ENCODE measurements around the gene CEACAM21. TPM values are rescaled to one million over a fixed set of nuclear protein-coding genes. Genes with fewer than 3 reads are reported as not detected.

CEACAM21 gene
- total RNA-seq, 1 donor from 2014 or later, result not detected

GRCh38 chr19:41607668-41608067, 31.7 kb downstream of the CEACAM21 start:
- TF ChIP-seq EZH2 (IDR thresholded peaks at IDR 0.05), result no peak
- TF ChIP-seq CTCF (IDR thresholded peaks at IDR 0.05), result no peak
- TF ChIP-seq EZH2phosphoT487 (IDR thresholded peaks at IDR 0.05), result no peak
- Mint-ChIP-seq H3K9me3 (no peaks in the 10 kb centered on the region), H3K4me3 (no peak overlapping the region), H3K27ac (no peak overlapping the region), H3K4me1 (no peaks in the 10 kb centered on the region), H3K27me3 (ENCODE audit: insufficient read depth, low read depth) (peaks cover 6% of the 10 kb centered on the region), H3K36me3 (no peaks in the 10 kb centered on the region)
- Histone ChIP-seq H3K4me3 (no peak overlapping the region), H3K4me1 (no peaks in the 10 kb centered on the region), H3K4me2 (no peak overlapping the region), H3K9me3 (ENCODE audit: low read depth) (peaks cover 12% of the 10 kb centered on the region), H4K20me1 (ENCODE audit: low read depth) (no peaks in the 10 kb centered on the region), H3K27me3 (no peaks in the 10 kb centered on the region), H3F3A (ENCODE audit: low read depth) (no peaks in the 10 kb centered on the region), H3K27ac (no peak overlapping the region), H3K79me2 (ENCODE audit: low read depth) (no peaks in the 10 kb centered on the region), H3K9ac (no peak overlapping the region), H2AFZ (replicated peaks) (no peak overlapping the region), H3K36me3 (no peaks in the 10 kb centered on the region)
- DNase-seq (ENCODE audit: low spot score), result no peak

- Histone ChIP-seq H3F3A (ENCODE audit: low read depth) (no peaks in the 10 kb centered on the region), H3K27me3 (no peaks in the 10 kb centered on the region), H3K4me3 (no peak overlapping the region), H4K20me1 (ENCODE audit: low read depth) (no peaks in the 10 kb centered on the region), H3K9me3 (ENCODE audit: low read depth) (peaks cover 12% of the 10 kb centered on the region), H3K9ac (no peak overlapping the region), H3K79me2 (ENCODE audit: low read depth) (no peaks in the 10 kb centered on the region), H3K36me3 (no peaks in the 10 kb centered on the region), H3K27ac (no peak overlapping the region), H3K4me1 (no peaks in the 10 kb centered on the region), H3K4me2 (no peak overlapping the region), H2AFZ (replicated peaks) (no peak overlapping the region)
- peaks cover 4% of the 10 kb centered on the region for H3K9me3 Mint-ChIP-seq
- no peak for TF ChIP-seq CTCF (IDR thresholded peaks at IDR 0.05)
- TF ChIP-seq EZH2 (IDR thresholded peaks at IDR 0.05), result no peak
- no peak for TF ChIP-seq EZH2phosphoT487 (IDR thresholded peaks at IDR 0.05)
- H3K36me3 Mint-ChIP-seq, result no peaks in the 10 kb centered on the region
- no peak overlapping the region for H3K27ac Mint-ChIP-seq
- no peaks in the 10 kb centered on the region for H3K4me1 Mint-ChIP-seq
- no peaks in the 10 kb centered on the region for H3K27me3 Mint-ChIP-seq (ENCODE audit: insufficient read depth, low read depth)
- DNase-seq (ENCODE audit: low spot score), result no peak
- no peak overlapping the region for H3K4me3 Mint-ChIP-seq
Observed at GRCh38 chr19:41610789-41611188, 34.8 kb downstream of the CEACAM21 start.

- H3K9ac ChIP-seq, result no peak overlapping the region
- H3K9me3 Mint-ChIP-seq, result peaks cover 8% of the 10 kb centered on the region
- no peaks in the 10 kb centered on the region for H3K79me2 ChIP-seq (ENCODE audit: low read depth)
- H3K36me3 Mint-ChIP-seq, result no peaks in the 10 kb centered on the region
- no peak overlapping the region for H3K27ac ChIP-seq
- no peak overlapping the region for H3K27ac Mint-ChIP-seq
- no peak overlapping the region for H3K4me3 ChIP-seq
- no peak overlapping the region for H3K4me3 Mint-ChIP-seq
- no peak overlapping the region for H2AFZ ChIP-seq (replicated peaks)
- TF ChIP-seq CTCF (IDR thresholded peaks at IDR 0.05), result no peak
- TF ChIP-seq EZH2 (IDR thresholded peaks at IDR 0.05), result no peak
- no peak for TF ChIP-seq EZH2phosphoT487 (IDR thresholded peaks at IDR 0.05)
- no peaks in the 10 kb centered on the region for H3K4me1 ChIP-seq
- no peaks in the 10 kb centered on the region for H4K20me1 ChIP-seq (ENCODE audit: low read depth)
- H3K4me1 Mint-ChIP-seq, result no peaks in the 10 kb centered on the region
- peaks cover 8% of the 10 kb centered on the region for H3K27me3 Mint-ChIP-seq (ENCODE audit: insufficient read depth, low read depth)
- no peak for DNase-seq (ENCODE audit: low spot score)
- no peaks in the 10 kb centered on the region for H3K36me3 ChIP-seq
- no peaks in the 10 kb centered on the region for H3F3A ChIP-seq (ENCODE audit: low read depth)
- H3K4me2 ChIP-seq, result no peak overlapping the region
- H3K9me3 ChIP-seq (ENCODE audit: low read depth), result peaks cover 9% of the 10 kb centered on the region
- H3K27me3 ChIP-seq, result no peaks in the 10 kb centered on the region
Observed at GRCh38 chr19:41612483-41612882, 36.5 kb downstream of the CEACAM21 start.

Measured in neural progenitor cell (in vitro differentiated cells).